ENCODE results near the gene SEMA3F.
A peak's percentile ranks its signal among the peaks of the same experiment; 100 is the strongest.

The SEMA3F gene

DNA sequence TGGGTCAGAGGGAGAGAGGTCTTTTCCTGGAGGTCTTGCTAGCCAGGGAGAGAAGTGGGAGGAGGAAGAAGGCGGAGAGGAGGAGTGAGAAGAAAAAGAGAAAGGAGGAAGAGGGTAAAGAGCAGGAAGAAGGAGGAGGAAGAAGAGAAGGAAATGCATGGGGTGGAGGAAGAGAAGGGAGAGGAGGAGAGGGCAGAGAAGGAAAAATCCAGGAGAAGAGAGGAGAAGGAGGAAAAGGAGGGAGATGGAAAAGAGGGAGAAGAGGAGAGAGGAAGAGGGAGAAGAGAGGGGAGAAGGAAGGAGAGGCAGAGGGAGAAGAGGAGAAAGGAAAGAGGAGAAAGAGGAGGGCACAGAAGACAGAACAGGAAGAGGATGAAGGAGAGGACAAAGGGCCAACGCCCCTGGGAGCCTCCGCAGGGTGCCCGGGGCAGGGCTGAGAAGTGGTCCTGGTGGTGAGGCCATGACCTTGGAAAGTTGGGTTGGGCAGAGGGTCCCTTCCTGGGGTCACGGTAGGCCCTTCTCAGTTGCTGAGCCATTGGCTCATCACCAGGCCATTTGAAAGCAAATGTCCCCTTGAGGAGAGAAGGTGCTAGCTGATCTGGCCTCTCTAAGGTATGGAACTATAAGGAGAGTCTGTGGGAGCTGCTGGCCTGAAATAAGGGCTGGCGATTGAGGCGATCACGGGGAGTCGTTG, 1.2 kb upstream of the SEMA3F start:
- no peaks in the 10 kb centered on the region for H3K9me3 ChIP-seq
- peak overlapping the region in 1 of 2 experiments; percentile 53 for H3K4me3 ChIP-seq (ENCODE audit: low read depth in 1 of 2, low read length in 1 of 2)
- H3K27me3 ChIP-seq, result peaks cover 75% of the 10 kb centered on the region
- no peak overlapping the region for H3K27ac ChIP-seq
- no peaks in the 10 kb centered on the region for H3K36me3 ChIP-seq
- H3K4me1 ChIP-seq (ENCODE audit: control insufficient read depth in 1 of 2, insufficient read depth in 1 of 2, low read depth in 1 of 2, low read length in 1 of 2), result peaks cover 12 to 14% of the 10 kb centered on the region in 2 experiments
- TF ChIP-seq CTCF (IDR thresholded peaks at IDR 0.05), result no peak

- Histone ChIP-seq H3K27ac (no peak overlapping the region), H3K27me3 (peaks cover 80% of the 10 kb centered on the region), H3K4me3 (ENCODE audit: low read depth in 1 of 2, low read length in 1 of 2) (peak overlapping the region; percentile 23 to 53), H3K36me3 (no peaks in the 10 kb centered on the region), H3K4me1 (ENCODE audit: control insufficient read depth in 1 of 2, insufficient read depth in 1 of 2, low read depth in 1 of 2, low read length in 1 of 2) (peaks cover 12 to 14% of the 10 kb centered on the region in 2 experiments), H3K9me3 (no peaks in the 10 kb centered on the region)
- no peak for TF ChIP-seq CTCF (IDR thresholded peaks at IDR 0.05)
Observed at GRCh38 chr3:50154476-50154839, 666 bp upstream of the SEMA3F start.

GRCh38 chr3:50155491-50155878, 361 bp downstream of the SEMA3F start:
- no peaks in the 10 kb centered on the region for H3K36me3 ChIP-seq
- no peaks in the 10 kb centered on the region for H3K9me3 ChIP-seq
- peak overlapping the region; percentile 30 to 53 for H3K4me3 ChIP-seq (ENCODE audit: low read depth in 1 of 2, low read length in 1 of 2)
- TF ChIP-seq CTCF (IDR thresholded peaks at IDR 0.05), result no peak
- peaks cover 87% of the 10 kb centered on the region for H3K27me3 ChIP-seq
- no peak overlapping the region for H3K27ac ChIP-seq
- H3K4me1 ChIP-seq (ENCODE audit: control insufficient read depth in 1 of 2, insufficient read depth in 1 of 2, low read depth in 1 of 2, low read length in 1 of 2), result peaks cover 12 to 14% of the 10 kb centered on the region in 2 experiments

DNA sequence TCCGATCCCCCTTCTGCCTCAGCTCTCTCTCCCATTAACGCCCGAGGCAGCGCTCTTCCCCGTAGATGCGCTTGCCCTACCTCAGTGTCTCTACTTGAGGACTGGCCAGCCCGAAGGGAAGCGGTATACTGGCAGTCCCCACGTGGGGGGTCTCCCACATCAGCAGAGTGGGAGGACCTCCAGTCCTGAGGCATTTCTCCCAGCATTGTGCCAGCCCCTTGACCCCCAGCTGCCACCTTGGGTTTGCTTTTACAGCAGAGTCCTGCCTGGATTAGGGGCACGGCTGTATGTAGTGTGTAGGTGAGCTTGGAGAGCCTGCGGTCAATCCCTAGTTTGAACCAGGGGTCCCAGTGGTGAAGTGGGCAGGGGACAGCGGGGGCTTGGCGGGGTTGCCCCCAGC, 767 bp downstream of the SEMA3F start:
- no peaks in the 10 kb centered on the region for H3K9me3 ChIP-seq
- H3K4me3 ChIP-seq (ENCODE audit: low read depth in 1 of 2, low read length in 1 of 2), result peak overlapping the region; percentile 30 to 53
- no peaks in the 10 kb centered on the region for H3K36me3 ChIP-seq
- TF ChIP-seq CTCF (IDR thresholded peaks at IDR 0.05), result no peak
- peaks cover 12 to 14% of the 10 kb centered on the region in 2 experiments for H3K4me1 ChIP-seq (ENCODE audit: control insufficient read depth in 1 of 2, insufficient read depth in 1 of 2, low read depth in 1 of 2, low read length in 1 of 2)
- H3K27ac ChIP-seq, result no peak overlapping the region
- peaks cover 87% of the 10 kb centered on the region for H3K27me3 ChIP-seq

DNA sequence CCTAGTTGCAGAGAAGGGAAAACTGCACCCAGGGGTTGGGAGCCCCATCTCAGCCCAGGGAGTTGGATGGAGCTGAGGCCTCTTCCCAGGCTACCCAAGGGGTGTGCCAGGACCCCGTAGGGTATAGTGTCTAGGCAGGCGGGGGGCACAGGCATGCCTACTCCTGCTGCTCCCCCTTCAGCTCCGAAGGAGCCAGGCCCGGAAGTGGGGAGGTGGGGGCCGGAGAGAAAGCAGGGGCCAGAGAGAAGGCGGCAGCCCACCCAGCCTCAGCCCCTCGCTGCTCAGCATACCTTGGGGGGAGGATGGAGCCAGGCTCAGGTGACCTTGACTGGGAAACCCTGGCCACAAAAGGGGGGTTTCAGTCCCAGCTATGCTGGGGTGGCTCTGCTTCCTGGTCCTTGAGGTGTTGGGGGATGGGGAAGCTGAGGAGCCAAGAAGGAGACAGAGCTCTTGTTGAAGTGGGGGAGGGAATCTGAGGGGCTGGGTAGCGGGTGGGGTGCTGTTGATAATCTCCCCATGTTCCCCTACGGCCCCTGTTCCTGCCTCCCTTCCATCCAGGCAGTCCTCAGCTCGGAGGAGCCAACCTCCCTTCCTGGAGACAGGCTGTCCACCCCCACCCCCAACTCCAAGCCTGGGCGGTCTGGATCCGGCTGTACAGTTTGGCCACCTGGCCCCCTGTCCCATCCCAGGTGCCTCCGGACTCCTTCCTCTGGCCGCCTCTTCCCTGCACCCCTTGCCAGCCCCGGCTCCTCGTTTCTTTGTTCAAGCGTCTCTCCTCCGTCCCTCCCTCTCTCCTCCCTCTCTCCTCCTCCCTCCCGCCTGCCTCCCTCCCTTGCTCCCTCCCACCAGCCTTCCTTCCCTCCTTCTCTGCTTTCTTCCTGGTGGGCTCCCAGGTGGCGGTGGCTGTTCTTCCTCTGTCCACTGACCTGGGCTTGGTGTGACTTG, 1.7 kb downstream of the SEMA3F start:
- TF ChIP-seq CTCF (IDR thresholded peaks at IDR 0.05), result no peak
- H3K27me3 ChIP-seq, result peaks cover 84% of the 10 kb centered on the region
- no peaks in the 10 kb centered on the region for H3K9me3 ChIP-seq
- peaks cover 12 to 14% of the 10 kb centered on the region in 2 experiments for H3K4me1 ChIP-seq (ENCODE audit: control insufficient read depth in 1 of 2, insufficient read depth in 1 of 2, low read depth in 1 of 2, low read length in 1 of 2)
- H3K27ac ChIP-seq, result no peak overlapping the region
- H3K4me3 ChIP-seq (ENCODE audit: low read depth in 1 of 2, low read length in 1 of 2), result no peak overlapping the region
- H3K36me3 ChIP-seq, result no peaks in the 10 kb centered on the region
